HG03521 (cell line): ENCODE results near the gene C2orf15.
"Not testable (repeated sequence)": the region's sequence is repeated elsewhere in the genome, so short reads cannot be mapped to it uniquely, and the experiment has no call there.

Source experiments
- ATAC-seq: cut with Tn5 transposase; IDR thresholded peaks from one replicate; pipeline ENCODE4 v1.9.1; 2021; ENCODE audit warnings: mild to moderate bottlenecking, moderate library complexity; ENCODE audit not compliant: unreplicated experiment

The C2orf15 gene, protein sequence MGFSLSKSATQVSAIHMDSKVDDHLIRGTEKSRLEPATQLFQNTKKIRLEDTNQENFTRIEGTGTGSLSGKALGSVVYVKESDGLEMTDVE

DNA sequence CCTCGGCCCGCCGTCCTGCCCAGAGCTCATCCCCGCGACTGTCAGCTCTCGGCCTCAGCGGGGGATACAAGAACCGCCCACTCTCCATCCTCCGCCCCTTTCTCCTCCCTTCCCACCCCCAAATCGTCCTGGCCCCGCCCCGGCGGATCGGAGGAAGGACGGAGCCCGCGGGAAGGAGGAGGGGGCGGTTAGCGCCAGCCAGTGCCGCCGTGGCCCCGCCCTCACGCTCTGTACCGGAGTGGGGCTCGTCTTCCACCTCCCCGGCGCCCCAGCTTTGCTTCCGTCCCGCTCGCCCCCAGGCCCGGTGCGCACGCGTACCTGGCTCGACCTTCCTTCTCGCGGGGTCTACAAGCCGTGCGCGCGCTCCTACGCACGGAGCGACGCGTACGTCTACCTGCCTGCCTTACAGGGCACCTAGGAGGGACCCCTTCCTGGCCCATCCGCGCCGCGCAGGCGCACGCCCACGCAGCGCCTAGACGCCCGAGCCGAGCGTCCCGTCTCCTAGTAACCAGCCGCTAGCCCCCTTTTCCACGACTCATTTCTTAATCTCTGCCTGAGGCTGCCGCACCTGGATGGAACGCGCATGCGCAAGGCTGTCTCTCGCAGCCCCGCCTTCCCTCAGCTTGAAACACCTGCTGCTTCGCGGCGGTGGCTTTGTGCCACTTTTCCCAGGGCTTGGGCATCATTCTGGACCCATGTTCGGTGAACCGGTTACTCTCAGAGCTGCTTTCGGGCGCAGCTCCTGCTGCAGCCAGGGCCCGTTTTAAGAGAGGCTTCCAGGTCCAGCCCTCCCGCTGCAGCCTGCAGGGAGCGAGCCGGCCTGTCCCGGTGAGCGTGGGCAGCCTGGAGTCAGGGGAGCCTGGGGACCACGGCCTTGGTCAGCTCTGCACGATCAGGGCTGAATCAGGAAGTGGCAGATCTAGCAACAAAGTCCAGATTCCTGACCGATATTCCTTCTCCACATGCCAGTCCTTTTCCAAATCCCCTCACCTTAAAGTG is at the start of gene C2orf15:
TSS of gene C2orf15 (plus strand) at position 598 of the 999 bp plus-strand sequence. CDS start 8,852 bp downstream, outside the sequence.
- peak; percentile 90 for ATAC-seq

DNA sequence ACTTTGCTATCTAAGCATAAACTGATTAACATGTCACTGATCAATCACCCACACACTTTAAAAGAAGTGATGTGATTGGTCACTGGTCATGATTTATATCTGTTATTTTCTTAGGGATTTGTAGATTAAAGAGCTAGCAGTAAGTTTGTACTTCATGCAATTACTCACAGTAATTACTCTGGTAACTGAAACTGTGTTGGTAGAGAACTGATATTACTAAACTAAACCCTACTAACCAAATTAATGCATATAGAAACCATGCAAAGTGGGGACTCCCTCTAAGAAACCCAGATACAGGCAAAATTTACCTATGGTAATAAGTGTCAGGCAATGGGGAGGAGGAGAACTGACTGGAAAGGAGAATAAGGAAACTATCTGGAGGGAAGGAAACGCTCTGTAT is 44.8 kb upstream of the C2orf15 start:
- no peak for ATAC-seq

DNA sequence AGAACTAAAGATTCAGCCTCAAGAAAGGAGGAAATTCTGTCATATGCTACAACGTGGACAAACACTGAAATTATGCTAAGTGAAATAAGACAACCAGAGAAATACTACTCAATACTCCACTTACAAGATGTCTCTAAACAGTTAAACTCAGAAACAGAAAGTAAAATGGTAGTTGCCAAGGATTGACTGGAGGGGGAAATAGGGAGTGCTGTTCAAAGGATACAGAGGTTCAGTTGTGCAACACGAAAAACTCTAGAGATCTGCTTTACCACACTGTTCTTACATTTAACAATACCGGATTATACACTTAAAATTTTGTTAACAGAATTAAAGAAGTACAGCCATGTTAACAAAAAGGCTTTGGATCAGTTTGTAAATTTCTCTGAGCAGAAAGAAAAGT is 39.8 kb upstream of the C2orf15 start:
- ATAC-seq = no peak

GRCh38 chr2:99104006-99104405 is 37.5 kb upstream of the C2orf15 start:
- no peak for ATAC-seq

DNA sequence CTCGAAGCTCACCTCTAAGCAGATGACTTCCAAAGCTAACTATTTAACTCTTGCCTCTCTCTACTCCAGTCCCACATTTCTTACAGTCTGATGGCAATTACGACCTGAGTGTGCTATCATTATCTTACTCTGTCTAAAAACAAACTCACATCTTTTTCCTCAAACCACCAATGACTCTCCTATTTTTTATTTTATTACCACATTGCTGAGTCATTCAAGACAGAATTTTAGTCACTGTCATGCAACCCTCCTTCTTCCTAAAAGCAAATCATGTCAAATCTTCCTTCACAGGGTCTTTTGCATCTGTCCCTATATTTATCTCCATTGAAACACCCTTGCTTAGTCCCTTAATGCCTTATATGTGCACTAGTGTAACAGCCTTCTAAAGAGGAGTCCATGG is 34.6 kb upstream of the C2orf15 start:
- ATAC-seq = no peak

GRCh38 chr2:99111236-99111635 is 30.3 kb upstream of the C2orf15 start:
- ATAC-seq = no peak

- ATAC-seq = no peak
Measured at GRCh38 chr2:99111945-99112344, 29.6 kb upstream of the C2orf15 start.

GRCh38 chr2:99112617-99113016 is 28.9 kb upstream of the C2orf15 start:
- no peak for ATAC-seq

DNA sequence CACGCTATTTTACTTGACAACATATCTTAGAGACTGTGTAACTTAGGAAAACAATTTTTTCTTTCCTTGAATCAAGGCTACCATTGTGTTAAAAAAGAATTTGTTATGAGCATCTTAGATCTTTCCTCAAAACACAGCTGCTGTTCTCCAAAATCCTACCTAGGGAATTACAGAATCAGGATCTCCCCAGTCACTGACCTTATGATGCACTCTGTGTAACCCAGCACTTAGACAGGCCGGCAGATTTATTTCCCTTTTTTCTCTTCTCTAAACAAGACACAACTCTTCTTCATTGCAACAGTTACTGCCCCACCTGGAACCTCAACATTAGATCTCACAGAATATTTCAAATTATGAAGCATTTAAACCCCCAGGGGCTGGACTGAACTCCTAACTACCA is 13.5 kb upstream of the C2orf15 start:
- no peak for ATAC-seq

- not testable (repeated sequence) for ATAC-seq
Measured at GRCh38 chr2:99135044-99135556, 6.4 kb upstream of the C2orf15 start.

- no peak for ATAC-seq
Measured at GRCh38 chr2:99139003-99139402, 2.5 kb upstream of the C2orf15 start.

DNA sequence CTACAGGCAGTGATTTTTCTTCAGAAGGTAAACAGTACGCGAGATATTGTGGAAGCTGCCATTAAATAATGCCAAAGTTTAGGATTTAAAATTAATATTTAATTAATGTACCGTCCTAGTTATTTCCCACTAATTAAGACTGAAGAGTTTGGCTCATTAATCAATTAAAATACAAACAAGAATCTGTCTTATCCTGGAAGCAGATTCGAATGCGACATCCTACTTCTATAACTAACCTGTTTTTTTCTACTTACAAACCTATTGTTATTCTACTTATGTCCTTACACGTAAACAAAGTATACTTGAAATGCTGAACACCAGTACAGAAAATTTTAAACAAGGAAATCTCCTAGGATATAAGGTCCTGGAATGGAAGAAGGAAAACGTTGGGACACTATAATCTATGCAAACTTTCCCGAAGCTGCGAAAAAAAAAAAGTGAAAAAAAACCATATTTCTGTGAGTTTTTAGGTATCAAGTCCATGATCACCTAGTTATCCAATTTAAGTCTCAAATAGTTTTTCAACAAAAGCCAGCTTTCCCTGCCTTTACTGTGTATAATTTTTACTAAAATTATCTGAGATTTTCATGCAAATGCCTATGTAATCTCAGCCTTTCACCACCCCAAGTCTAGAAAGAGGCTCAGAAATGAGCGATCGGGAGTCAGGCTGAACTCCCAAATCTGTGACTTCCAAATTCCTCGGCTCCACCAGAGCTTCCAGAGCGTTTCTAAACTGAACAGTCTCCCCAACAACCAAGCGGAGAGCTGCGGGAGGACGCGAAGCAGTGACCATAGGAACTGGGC is 1.2 kb upstream of the C2orf15 start:
- no peak for ATAC-seq

DNA sequence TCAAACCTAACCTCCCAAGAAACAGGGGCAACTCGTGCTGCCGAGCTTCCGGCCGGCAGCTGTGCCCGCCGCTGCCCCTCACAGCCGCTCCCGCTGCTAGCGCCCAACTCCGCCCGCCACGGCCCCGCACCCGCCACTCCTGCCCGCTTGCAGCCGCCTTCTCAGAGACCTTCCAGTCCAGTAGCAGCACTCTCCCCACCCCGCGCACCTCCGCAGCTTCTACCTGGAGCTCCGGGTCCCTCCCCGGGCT is 722 bp upstream of the C2orf15 start:
- no peak for ATAC-seq

DNA sequence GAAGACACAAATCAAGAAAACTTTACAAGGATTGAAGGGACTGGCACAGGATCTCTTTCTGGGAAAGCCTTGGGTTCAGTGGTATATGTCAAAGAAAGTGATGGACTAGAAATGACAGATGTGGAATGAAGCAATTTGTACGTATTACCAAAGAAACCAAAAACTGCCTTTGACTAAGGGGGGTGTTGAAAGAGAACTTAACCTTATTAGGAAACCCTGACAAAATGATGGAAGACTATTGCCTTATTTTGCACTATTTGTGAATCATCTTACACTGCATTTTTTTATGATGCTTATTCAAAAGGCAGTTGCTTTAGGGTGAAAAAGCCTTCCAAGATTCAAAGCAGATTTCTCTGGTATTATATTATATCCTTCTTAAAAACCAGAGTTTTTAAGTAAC is 9.2 kb downstream of the C2orf15 start:
- ATAC-seq = no peak

- no peak for ATAC-seq
Measured at GRCh38 chr2:99152199-99152895, 10.8 kb downstream of the C2orf15 start.

DNA sequence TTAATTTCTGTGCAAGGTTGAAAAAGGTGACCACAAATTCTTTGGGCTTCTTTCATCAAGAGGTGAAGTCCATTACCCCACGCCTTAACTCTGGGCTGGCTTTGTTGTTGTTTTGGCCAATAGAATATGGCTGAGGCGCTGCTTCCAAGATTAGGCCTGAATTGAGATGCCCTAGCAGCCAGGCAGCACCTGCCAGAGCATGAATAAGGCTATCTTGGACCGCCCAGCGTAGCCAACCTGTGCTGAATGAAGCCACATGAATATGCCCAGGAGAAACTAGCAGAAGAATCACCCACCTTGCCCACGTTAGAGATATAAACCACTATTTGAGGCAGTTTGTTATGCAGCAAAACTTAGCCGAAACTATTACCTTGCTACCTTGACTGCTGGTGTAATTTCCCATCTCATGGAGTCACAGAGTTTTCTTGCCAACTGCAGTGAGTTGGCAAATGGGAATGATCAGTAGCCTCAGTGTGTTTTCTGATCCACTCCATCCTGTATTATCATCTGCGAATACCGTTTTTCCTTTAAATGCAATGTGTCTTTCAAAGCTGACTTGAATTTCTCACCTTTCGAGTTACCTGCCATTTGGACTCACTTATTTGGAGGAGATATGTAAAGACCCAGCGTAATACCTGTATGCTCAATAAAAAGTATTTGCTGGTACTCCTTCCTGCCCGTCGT is 12.6 kb downstream of the C2orf15 start:
- no peak for ATAC-seq

DNA sequence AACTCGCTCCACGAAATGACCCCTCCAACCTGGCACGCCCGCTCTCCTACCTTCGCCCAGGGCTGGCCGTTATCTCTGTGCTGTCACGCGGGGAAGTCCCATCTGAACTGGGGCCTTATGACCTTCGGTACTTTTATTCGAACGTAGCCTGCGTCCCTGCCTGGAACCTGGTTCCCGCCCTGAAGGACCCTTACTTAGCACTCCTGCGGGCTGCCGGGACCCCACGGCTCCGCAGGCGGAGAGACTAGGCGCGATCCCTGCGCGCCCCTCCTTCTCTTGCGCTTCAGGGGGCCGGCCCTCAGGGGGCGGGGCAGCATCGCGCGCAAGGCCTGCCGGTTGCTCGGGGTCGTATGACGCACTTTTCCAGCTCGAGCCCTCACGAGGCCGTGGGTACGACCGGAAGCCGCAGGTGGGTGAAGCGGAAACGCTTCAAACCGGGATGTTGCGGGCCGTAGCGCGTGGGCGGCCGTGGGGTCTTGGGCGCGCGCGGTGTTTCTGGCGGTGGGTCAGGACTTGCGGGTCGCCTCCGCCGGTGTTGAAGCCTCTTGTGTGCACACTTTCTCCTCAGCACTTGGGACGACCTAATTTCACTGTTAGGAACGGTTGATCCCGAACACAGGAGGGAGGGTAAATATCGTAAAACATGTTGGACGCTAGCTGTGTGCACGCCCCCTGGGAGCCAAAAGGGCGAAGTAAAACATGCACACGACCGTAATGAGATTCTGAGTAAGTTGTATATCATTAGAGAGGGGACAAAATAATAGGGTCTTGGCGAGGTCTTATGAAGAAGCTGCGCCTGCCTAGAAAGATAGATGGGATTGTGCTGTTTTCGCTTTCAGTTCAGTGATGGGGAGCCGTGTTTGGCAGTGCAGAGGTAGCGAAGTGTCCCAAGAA is 13.4 kb downstream of the C2orf15 start, which contains the start of the genes LIPT1 and TSGA10:
TSS of gene LIPT1 (plus strand) at position 325 of the 894 bp plus-strand sequence. CDS start 6,991 bp downstream, outside the sequence.
TSS of gene TSGA10 (minus strand) at position 300 of the 894 bp plus-strand sequence. CDS start 45,503 bp downstream, outside the sequence.
- ATAC-seq = peak; percentile 96

DNA sequence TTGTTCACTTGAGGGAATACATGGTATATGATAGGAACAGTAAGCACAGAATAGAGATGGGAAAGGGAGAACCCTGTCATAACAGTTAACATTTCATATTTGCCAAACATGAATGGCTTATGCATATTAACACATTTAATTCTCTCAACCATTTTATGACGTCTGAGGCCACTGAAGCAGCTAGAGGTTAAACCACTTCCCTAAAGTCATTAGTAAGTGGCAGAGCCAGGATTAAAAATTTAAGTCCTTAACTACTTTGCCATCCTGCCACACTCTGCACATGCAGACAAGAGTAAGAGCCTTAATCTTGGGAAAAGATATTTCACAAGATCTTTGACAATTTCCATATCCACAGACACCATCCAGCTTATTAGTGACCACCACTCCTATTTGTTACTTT is 15.4 kb downstream of the C2orf15 start:
- no peak for ATAC-seq

- ATAC-seq = no peak
Measured at GRCh38 chr2:99158599-99158998, 17.1 kb downstream of the C2orf15 start.
